Measurements from ENCODE around the gene PIK3CA.

DNA sequence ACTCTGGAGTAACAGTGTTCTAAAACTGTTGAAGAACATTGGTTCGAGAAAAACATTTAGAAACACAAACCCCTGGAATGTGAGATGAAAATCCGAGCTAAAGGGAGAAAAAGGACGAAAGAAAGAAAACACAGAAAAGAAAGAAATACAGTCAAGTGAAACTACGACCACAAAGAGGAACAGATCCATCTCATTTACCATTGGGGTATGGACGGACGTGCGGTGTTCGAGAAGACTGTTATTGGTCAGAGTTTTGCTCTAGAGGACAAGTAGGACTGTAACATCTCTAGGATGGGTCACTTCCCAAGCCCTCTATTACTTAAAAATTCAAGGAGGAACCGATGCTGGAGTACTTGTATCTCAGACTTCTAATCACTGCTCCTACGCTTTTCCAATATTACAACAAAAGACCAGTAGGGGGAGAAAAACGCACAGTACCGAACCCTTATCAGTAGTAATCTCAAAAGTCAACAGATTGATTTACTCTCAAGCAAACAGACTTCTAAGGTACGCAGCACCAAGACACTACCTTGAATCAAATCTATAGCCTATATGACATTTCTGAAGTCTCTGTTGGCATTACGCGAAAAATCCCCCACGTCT lies 1.1 kb upstream of the PIK3CA start:
- TF ChIP-seq, protein P1, sequence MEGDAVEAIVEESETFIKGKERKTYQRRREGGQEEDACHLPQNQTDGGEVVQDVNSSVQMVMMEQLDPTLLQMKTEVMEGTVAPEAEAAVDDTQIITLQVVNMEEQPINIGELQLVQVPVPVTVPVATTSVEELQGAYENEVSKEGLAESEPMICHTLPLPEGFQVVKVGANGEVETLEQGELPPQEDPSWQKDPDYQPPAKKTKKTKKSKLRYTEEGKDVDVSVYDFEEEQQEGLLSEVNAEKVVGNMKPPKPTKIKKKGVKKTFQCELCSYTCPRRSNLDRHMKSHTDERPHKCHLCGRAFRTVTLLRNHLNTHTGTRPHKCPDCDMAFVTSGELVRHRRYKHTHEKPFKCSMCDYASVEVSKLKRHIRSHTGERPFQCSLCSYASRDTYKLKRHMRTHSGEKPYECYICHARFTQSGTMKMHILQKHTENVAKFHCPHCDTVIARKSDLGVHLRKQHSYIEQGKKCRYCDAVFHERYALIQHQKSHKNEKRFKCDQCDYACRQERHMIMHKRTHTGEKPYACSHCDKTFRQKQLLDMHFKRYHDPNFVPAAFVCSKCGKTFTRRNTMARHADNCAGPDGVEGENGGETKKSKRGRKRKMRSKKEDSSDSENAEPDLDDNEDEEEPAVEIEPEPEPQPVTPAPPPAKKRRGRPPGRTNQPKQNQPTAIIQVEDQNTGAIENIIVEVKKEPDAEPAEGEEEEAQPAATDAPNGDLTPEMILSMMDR (conservative IDR thresholded peaks at IDR 0.05; ENCODE audit: low read depth, low read length) = peak; percentile 75
- TF ChIP-seq EZH2 (IDR thresholded peaks at IDR 0.05; ENCODE audit: borderline replicate concordance, low read depth, low read length, poor library complexity, severe bottlenecking) = no peak

Measured in A673 (cell line).